DMS79 treated with DMSO at 0.1 percent for 48 hours (cell line): ENCODE measurements around the gene GRK5.
"Not testable (repeated sequence)": the region's sequence is repeated elsewhere in the genome, so short reads cannot be mapped to it uniquely, and the experiment has no call there.

Experiments
- DNase-seq: peaks from one replicate; lab custom pipeline; 2025; lab: John Stamatoyannopoulos, UW

GRK5 gene

DNA sequence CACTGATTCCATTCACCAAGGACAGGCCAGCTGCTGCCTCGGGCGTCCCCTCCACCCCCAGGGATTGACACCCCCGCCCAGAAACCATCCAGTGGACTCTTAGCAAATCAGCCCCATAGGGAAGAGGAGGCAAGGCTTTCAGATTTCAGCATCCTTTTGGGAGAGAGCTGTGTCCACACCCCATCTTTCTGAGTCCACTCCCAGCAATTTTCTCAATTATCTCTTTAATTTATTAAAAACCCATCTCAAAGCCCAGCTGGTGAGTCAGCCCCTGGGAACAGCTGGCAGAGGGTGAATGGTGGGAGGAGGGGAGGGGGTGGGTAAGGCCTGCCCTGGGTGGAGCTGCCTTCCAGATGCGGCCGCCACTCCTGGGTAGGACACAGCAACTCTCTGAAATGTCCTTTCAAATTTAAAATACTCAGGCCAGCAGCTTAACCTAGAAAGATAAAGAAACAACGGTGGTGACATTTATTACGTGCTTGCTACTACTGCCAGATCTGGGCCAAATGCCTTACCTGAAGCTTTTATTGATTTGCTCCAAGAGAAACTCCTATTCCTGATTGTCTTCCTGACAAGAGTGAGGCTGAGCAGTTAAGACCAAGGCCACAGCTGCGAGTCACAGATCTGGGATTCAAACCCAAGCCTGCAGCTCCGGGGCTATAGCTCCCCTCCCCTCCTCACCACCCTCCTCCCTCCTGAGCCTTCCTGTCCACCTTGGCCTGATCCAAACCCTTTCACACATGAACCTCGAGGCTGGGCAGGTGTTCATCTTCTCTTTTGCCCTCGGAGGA is 214.7 kb downstream of the GRK5 start:
- DNase-seq: no peak

DNA sequence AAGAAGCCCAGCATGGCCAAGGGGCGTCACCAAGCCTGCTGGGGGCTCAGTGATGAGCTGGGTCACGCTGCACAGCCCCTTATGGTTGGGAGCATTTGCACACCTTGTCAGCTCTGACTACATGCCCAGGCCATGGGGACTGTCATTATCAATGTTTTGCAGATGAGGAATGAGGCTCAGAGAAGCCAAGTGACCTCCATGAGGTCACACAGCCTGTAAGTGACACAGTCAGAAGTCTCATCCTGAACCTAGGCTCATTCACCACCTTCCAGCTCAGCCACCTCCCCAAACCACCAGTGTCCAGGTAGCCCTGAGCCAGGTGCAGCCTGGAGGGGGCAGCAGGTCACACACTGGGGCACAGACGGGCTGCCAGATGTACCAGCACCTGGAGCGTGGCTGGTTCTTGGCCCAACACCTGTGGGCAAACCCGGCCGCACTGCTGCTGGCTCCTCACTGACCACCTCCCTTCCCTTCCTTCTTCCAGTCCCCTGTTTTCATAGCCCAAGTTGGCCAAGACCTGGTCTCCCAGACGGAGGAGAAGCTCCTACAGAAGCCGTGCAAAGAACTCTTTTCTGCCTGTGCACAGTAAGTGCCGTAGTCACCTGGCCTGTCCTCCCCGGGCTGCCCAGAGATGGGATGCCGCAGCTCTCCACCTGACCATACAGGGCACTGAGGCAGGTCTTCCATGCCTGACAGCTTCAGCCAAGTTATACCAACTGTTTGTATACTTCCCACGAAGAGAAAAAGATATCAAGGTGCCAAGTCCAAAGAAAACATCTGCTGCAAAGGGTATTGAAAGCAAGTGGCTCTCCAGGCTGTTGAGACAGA is 215.5 kb downstream of the GRK5 start:
- no peak for DNase-seq

DNA sequence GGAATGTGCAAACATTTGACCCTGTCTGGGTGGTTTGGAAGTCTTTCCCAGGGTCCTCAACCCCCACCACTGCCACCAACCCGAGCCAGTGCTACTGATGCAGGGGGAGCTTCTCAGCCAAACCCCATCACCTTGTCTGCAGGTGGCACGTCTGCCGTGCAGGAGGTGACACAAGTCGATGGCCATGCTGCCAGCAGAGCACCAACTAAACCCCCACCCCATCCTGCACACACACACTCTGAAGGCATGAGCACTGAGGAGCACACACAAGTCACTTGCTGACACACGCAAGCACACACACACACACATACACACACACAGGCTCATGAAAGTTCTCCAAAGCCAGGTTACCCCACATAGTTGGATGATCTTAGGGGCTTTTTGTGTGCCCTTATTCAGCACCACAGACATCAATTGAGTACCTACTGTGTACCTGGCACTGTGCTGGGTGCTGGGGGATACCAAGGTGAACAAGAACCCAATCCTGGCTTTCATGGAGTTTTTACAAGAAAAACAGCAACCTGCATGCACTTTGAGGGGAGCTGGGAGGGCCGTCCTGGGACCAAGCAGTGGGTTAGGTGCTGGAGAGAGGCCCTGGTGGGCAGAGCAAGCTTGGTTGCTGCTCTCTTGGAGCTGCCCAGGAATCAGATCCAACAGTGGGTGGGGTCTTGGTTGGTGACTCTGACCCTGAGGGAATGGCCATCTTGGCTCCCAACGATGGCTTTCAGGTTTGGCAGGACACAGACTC is 216.3 kb downstream of the GRK5 start:
- DNase-seq: no peak

DNA sequence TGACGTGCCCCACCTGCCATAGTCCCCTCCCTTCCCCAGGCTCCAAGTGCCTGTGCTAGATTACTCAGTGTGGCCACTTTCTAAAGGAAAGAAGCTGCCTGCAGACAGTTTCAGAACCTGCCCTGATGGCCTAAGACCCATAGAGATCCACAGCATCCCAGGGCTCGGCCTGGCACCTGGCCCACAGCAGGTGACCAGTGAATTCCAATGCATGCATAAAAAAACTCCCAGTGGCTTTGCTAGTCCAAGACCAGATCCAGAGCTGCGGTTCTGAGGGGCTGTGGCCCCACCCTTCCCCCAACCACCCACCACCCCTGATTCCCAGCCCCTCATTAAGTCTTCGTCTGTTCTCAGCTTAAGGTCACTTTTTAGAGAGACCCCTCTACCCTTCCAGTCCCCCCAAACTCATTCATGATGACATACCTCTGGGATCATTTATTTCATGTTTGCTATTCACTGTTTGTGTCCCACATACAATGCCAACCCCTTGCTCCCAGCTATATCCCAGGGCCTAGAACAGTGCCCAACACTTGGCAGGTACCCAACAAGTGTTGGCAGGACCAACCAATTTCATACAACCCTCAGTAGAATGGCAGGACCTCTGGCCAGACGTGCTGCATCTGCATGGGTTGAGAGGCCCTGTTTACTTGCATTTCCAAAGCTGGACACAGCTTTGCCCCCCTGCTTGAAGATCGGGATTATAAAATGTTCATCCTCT is 217.0 kb downstream of the GRK5 start:
- no peak for DNase-seq

DNA sequence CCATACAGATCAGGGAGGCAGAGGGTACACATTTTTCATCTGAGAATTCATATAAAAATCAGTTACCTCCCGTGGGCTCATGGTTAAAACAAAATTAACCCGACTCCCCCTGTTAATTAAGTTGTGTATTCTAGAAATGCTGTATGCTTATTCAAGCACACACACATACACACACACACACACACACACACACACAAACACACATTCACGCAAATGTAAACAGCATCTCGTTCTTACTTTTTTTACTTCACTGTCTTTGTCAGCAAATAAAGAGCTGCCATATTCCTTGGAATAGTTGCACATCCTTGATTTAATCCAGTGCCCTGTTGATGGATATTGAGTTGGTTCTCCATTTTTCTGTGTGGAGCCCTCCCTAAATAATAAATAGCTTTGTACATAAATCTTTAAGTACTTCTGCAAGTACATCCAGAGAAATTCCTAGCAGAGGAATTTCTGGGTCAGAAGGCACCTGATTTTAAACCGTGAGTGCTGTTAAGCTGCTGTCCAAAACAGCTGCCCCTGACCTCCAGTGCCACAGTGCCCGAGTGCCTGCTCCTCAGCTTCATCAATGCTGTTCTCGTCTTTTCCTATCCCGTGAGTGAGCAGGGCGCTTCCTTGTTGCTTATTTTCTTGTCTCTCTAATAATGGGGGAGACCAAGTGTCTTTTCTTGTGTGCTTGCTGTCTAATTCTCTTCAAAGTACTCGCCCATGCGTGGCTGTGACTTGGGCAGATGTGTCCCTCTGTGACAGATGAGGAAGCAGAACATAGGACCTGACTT is 217.9 kb downstream of the GRK5 start:
- DNase-seq: no peak

DNA sequence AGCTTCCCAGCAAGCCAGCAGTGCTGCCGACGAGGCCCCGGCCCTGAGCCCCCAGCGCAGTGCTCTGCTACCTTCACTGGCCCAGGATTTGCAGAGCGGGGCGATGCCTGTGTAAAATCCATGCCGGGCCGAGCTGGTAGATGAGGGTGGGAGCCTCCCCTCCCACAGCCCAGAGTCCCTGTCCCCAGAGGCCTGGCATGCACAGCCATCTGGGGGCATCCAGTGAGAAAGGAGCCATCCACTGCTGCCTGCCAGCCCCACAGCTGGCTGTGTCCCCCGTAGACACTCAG is 218.5 kb downstream of the GRK5 start:
- no peak for DNase-seq

DNA sequence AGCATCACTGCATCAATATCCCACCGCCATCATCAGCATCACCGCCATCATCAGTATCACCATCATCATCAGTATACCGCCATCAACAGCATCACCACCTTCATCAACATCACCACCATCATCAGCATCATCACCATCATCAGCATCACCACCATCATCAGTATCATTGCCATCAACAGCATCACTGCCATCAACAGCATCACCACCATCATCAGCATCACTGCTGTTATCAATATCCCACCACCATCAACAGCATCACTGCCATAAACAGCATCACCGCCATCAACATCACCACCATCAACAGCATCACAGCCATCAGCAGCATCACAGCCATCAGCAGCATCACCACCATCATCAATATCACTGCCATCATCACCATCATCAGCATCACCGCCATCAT is 219.3 kb downstream of the GRK5 start:
- no peak for DNase-seq

DNA sequence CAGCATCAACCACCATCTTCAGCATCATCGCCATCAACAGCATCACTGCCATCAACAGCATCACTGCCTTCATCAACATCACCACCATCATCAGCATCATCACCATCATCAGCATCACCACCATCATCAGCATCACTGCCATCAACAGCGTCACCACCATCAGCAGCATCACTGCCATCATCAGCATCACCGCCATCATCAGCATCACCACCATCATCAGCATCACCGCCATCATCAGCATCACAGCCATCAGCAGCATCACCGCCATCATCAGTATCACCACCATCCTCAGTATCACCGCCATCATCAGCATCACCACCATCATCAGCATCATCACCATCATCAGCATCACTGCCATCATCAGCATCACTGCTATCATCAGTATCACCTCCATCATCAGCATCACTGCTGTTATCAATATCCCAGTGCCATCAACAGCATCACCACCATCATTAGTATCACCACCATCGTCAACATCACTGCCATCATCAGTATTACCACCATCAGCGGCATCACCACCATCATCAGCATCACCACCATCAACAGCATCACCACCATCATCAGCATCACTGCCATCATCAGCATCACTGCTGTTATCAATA is 220.0 kb downstream of the GRK5 start:
- no peak for DNase-seq

DNA sequence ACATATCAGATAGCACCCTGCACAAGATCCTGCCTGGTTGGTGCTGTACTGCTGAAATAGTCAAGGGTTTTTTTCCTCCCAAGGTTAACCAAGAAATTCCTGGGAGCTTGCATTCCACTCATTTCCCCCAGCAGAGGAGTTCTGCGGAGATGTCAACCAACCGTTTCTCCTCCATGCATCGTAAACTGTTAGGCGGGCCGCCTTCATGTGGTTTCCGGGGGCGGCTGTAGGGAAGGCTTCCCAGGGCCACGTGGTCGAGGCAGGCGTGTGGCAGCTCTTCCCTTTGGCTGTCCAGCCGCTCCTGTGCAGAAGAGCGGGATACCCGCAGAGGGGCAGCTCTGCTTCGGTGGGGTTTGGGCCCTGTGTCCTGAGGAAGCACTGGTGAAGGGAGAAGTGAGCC is 221.4 kb downstream of the GRK5 start:
- DNase-seq: no peak

DNA sequence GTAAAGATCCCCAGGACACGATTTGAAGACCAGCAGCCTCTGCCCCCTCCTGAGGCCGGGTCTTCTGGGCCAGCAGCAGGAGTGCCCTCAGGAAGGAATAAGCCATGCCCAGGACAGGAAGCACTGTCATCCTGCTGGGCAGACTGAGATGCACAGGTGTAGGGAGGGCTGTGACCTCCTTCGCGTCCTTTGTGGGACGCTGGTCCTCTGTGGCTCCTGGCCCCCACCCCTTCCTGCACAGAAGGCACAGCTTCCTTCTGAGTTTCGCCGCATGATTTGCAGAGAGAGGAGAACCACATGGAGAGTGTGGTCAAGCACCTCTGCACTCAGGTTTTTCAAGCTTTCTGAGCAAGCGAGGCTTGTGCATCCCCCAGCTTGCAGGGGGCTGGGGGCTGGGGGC is 222.4 kb downstream of the GRK5 start:
- no peak for DNase-seq

DNA sequence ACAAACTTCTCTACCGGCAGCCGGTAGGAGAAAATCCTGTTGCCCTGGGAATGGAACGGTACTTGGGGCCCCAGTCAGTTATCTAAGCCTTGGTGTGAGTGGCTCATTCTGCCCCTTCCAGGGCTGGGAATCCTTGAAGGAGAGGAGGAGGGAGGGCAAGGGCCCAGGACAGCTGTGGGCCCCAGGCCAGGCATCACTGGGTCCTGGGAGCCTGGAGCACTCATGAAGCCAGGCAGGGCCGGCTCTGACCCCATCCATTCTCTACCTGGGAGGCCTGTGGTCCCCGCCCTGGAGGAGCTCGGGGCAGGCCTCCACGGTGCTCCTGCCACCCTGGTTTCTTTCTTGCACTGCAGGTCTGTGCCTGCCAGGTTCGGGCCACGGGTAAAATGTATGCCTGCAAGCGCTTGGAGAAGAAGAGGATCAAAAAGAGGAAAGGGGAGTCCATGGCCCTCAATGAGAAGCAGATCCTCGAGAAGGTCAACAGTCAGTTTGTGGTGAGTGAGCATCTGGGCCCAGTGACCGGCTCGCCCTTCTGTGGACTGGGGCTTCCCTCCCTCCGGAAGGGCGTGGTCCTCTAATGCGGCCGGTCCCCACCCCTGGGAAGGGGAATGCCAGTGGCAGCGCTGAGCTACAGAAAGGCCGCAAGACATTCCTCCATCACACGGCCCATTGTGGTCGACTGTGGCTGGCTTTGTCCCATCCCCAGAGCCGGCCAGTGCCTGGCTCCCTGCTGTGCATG is 223.8 kb downstream of the GRK5 start:
- DNase-seq: no peak

DNA sequence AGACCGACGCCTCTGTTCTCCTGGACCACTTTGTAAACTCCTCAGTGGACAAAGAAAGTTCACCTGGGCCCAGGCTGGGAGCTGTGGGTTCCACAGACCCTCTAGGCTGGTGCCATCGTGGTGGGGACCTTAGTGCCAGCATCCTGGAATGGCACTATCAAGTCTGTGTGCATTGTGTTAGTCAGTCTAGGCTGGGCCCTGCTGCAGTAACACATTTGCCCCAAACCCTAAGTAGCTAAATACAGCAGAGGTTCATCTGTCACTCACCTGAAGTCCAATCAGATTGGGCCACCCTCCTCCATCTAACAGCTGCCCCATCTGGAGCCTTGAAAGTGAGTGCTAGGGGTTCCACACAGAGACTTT is 224.4 kb downstream of the GRK5 start:
- DNase-seq: no peak

DNA sequence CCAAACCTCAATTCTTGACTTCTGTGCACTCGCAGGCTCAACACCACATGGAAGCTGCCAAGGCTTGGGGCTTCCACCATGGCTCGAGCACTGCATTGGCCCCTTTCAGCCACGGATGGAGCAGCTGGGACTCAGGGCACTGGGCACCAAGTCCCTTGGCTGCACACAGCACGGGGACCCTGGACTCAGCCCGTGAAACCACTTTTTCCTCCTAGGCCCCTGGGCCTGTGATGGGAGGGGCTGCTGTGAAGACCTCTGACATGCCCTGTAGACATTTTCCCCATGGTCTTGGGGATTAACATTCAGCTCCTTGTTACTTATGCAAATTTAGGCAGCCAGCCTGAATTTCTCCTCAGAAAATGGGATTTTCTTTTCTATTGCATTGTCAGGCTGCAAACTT is 227.6 kb downstream of the GRK5 start:
- not testable (repeated sequence) for DNase-seq

DNA sequence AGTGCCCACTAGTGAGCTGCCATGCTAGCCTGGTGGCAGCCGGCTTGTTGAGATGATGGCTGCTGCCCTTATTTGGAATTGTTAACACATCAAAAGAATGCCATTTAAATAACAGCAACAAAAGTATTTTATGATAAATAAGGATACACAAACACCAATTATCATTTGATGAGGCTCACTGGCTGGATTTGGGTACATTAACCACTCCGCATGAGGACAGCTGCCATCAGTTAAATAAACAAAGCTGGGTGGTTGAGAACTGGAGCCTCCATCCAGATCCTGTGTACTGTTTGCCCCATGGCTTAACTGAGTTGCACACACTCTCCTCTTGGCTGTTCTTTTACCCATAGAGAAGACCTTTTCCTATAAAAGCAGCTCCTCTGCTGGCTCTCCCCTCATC is 231.3 kb downstream of the GRK5 start:
- DNase-seq: no peak

DNA sequence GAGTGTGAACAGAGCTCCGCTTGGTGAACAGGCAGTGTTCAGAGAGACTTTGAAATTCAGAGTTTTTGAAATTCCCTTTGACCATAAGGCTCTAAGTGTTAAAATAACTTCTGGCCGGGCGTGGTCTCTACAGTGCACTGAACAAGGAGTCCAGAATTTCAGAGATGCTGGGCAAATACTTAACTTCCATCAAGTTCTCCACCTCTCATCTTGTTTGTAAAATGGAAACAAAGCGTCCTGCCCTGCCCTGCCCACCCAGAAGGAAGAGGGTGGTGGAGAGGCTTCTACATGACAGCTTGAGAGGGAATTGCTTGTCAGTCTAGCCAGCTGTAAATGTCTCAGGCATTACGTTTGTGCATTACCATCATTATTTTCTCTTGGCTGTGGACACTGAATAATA is 232.6 kb downstream of the GRK5 start:
- DNase-seq: no peak

DNA sequence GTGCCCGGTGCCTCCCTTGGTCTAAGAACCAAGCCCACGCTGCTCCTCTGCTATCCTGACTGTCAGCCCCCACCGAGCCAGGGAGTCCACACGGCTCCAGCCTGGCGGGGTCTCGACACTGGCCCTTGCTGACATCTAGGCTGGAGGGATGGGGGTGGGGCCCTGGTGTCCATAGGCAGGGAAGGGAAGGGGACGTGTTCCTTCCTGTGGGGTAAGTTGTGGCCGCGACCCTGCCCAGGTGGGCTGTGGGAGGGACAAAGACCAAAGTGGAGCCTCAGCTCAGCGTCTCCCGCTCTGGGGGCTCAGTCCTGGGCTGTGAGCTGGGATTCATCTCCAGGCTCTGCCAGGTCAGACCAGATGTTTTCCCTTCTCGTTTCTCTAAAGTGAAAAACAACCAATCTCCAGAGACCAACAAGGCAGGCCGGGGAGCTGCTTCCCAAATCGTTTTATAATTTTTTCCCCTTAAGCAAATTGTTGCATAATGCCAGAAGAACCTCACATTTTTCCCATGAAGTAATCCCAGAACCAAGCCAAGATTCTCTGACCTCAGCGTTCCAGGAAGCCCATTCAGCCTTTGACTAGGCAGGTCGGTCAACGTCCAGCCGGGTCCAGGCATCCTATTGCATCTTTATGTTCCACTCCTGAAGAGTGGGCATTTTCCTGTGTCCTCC is 233.9 kb downstream of the GRK5 start:
- DNase-seq: no peak

DNA sequence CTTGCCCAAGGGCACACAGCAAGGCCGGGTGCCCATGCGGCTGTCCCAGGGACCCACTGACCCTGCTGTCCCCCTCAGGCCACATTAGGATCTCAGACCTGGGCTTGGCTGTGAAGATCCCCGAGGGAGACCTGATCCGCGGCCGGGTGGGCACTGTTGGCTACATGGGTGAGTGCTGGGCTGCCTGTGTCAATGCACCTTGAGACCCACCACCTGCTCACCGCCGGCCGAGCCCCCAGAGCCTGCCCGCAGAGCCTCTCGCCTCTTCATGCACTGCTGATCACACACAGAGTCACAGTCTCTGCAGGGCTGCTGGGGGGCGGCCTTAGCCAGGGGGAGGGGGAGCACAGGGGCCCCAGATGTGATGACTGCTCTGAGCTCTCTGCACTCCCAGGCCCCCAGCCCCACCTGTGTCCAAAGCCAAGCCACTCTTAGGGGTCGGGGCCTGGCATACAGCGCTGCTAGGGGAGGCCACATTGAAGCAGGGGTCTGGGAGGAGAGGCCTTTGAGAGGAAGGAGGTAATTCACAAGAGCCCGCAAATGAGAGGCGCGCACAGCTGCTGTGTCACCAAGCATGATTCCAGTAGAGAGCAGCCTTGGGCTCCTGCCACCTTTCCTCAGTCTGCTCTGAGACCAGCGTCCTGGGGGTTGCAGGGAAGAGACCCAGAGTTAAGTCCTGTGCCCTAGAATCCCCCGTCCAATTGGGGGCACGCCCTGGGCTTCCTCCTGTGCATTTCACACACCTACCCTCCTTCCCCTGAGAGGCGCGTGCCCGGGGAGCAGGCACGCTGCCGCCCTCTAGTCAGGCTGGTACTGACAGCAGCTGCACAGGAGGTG is 234.8 kb downstream of the GRK5 start:
- DNase-seq: peak; percentile 26

DNA sequence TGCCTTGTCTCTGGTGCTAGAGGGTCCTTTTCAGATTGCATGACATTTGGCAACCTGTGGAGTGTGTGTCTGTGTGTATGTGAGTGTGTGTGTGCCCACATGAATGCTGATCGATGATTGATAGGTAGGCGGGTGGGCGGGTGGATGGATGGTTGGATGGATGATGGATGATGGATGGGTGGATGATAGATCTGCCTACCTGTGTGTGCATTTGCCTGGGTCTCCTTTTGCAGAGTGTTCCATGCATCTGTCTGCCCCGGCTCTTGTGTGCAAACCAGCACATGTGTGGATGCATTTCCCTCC is 235.3 kb downstream of the GRK5 start:
- no peak for DNase-seq

DNA sequence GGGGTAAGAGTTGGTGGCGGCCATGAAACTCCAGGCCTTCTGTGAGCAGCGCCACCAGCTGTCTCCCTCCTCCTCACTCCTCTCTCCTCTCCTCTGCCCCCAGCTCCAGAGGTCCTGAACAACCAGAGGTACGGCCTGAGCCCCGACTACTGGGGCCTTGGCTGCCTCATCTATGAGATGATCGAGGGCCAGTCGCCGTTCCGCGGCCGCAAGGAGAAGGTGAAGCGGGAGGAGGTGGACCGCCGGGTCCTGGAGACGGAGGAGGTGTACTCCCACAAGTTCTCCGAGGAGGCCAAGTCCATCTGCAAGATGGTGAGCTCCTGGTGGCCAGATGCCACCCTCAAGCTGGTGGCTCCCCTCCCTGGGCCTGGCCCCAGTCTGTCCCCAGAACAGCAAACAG is 236.1 kb downstream of the GRK5 start:
- no peak for DNase-seq
